T-helper 2 cell treated with Interferon-gamma antibody and Interleukin-4, amounts not matched to agents 100 ng/mL and 5 ng/mL, for 36 hours (primary cell): ENCODE results near the gene S100A4. TPM values are rescaled to one million over a fixed set of nuclear protein-coding genes. Genes with fewer than 3 reads are reported as not detected.
"Not testable (repeated sequence)": the region's sequence is repeated elsewhere in the genome, so short reads cannot be mapped to it uniquely, and the experiment has no call there.

Experiments used
- intact Hi-C: fragments of 100-400 bp; cut with micrococcal nuclease; formaldehyde crosslinking; loops from one replicate; pipeline ENCODE4 v1.15.1; 2023
- total RNA-seq: library from RNA; stranded (reverse); gene quantifications from 2 replicates; pipeline ENCODE4 v1.2.3, GENCODE V29; 2022

S100A4 gene
- total RNA-seq, 1 donor from 2014 or later: 885 TPM

DNA sequence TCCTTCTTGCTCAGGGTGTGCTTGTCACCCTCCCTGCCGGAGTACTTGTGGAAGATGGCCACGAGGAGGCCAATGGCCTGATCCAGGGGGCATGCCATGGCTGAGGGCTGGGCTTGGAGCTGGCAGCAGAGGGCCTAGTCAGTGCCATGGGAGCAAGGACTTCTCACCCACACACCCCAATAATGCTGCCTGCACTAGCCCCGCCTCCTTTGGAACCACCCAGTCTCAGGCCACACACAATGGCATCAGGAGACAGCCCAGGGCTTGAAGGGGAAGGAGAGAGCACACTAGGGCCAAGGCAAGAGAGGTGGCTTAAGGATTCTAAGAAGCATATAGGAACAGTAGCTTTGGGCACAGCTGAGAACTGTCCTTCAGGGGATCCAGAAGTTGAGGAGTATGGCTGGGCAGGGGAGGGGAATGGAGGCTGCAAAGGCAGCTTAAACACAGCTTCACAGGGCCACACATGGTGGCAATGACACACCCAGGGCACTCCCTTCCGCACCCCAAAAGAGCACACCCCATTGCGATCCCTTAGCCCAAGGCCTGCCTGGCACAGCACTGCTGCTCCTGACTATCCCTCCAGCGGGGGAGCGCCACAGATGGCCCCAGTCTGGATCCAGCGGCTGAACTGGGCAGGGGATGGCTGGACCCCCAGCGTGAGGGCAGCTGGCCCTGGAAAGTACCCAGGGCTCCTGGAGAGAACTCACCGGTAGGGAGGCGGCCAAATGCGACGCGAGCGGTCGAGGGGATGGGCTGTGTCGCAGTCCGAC, 10.2 kb downstream of the S100A4 start, which contains the start of gene S100A6:
Gene S100A6 (minus strand): TSS at position 750 of the 770 bp plus-strand sequence. CDS start 652 bp downstream, at position 98.
- intact Hi-C loops: loop anchor here (1.0 to 10.0 kb wide), 4 partner anchors 10 to 429 kb away; partner anchors contain the start of genes CREB3L4, INTS3, S100A4 and SLC39A1

GRCh38 chr1:153534925-153535241, 10.7 kb downstream of the S100A4 start:
- intact Hi-C loops: loop anchor here (1.0 to 10.0 kb wide), 3 partner anchors 98 to 430 kb away; partner anchors contain the start of genes CREB3L4, INTS3 and SLC39A1

DNA sequence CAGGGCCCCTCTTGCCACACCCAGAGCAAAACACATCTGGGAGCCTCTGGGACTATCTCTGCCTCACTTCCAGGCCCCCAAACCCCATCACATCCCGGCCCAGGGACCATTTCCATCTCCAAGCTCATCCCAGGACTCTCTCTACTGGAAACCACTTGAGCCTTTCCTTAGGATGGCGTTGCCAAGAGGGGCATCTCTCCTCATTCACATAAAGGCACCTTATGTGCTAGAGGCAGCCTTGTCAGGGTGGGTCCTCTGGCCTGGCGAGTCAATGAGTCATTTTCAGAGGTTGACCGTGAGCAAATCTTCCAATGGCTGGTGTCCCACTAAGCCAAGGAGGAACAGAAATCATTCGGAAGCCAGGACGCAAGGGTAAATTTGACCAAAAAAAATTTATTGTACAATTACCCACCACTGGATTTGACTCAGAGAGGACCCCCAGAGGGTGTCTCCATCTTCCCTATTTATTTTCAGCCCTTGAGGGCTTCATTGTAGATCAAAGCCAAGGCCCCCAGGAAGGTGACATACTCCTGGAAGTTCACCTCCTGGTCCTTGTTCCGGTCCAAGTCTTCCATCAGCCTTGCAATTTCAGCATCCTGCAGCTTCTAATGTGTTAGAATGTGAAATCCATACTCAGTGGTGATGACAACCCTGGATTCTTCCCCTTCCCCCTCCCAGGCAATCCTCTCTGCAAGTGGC, 11.2 kb downstream of the S100A4 start:
- intact Hi-C loops: loop anchor here (10.0 kb wide), 2 partner anchors 190 to 430 kb away; partner anchors contain the start of genes CREB3L4, INTS3 and SLC39A1

GRCh38 chr1:153533689-153534201, 11.9 kb downstream of the S100A4 start:
- intact Hi-C loops: loop anchor here (1.0 to 10.0 kb wide), 4 partner anchors 35 to 431 kb away; partner anchors contain the start of genes CREB3L4, INTS3 and SLC39A1

DNA sequence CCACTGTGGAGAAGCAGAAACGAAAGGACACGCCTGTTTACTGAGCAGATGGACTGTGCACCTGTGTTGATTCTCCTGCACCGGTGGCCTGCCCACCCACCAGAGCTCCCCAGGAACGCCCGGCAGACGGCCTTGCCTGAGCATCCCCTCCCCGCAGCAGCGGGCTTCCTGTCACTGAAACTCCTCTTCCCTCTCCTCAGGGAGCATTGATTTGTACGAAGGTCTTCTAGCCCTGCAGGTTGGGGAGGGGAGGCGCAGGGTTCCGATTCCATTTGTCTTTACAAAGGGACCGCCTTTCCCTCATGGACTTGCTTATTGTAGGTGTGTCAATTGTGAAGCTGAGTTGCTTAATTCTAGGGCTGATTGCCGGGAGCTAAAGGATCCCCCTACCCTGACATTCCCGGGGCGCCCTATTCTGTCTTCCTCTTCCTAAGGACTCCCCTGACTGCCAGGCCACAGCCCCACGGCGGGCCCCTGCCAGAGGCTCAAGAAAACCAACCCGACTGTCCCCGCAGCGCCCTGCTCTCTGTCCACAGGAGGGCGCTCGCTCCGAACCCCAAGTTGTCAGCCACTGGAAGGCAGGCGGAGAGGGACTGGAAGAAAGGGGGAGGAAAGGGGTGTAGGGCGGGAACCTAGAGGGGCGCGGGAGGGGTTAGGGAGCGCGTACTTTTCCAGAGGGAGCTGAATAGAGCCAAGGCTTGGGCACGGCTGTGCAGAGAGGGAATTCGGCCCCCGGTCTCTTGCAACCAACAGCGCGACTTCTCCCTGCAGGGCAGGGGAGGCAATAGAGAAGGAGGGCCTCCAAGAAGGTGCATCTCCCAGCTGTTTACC, 12.6 kb downstream of the S100A4 start:
- intact Hi-C loops: loop anchor here (1.0 to 10.0 kb wide), 4 partner anchors 35 to 432 kb away; partner anchors contain the start of genes CREB3L4, INTS3 and SLC39A1

GRCh38 chr1:153532181-153532580, 13.4 kb downstream of the S100A4 start:
- intact Hi-C loops: loop anchor here (10.0 kb wide), 2 partner anchors 193 to 433 kb away; partner anchors contain the start of genes CREB3L4, INTS3 and SLC39A1

GRCh38 chr1:153531638-153532037, 14.0 kb downstream of the S100A4 start:
- intact Hi-C loops: loop anchor here (10.0 kb wide), 2 partner anchors 193 to 433 kb away; partner anchors contain the start of genes CREB3L4, INTS3 and SLC39A1

GRCh38 chr1:153527683-153528040, 17.9 kb downstream of the S100A4 start:
- intact Hi-C loops: no loop called here

GRCh38 chr1:153527023-153527682, 18.5 kb downstream of the S100A4 start:
- intact Hi-C loops: no loop called here

- intact Hi-C loops: no loop called here
These were observed 19.5 kb downstream of the S100A4 start for GRCh38 chr1:153526132-153526543.

- intact Hi-C loops: no loop called here
These were observed 20.4 kb downstream of the S100A4 start for GRCh38 chr1:153525088-153525728.

DNA sequence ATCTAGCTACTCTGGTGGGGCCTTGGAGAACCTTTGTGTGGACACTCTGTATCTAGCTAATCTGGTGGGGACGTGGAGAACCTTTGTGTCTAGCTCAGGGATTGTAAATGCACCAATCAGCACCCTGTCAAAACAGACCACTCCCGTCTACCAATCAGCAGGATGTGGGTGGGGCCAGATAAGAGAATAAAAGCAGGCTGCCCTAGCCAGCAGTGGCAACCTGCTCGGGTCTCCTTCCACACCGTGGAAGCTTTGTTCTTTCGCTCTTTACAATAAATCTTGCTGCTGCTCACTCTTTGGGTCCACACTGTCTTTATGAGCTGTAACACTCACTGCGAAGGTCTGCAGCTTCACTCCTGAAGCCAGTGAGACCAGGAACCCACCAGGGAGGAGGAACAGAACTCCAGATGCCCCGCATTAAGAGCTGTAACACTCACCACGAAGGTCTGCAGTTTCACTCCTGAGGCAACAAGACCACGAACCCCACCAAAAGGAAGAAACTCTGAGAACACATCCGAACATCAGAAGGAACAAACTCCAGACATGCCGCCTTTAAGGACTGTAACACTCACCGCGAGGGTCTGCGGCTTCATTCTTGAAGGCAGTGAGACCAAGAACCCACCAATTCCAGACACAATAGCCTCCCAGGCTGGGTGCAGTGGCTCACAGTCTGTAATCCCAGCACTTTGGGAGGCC, 23.1 kb downstream of the S100A4 start:
- intact Hi-C loops: not testable (repeated sequence)

DNA sequence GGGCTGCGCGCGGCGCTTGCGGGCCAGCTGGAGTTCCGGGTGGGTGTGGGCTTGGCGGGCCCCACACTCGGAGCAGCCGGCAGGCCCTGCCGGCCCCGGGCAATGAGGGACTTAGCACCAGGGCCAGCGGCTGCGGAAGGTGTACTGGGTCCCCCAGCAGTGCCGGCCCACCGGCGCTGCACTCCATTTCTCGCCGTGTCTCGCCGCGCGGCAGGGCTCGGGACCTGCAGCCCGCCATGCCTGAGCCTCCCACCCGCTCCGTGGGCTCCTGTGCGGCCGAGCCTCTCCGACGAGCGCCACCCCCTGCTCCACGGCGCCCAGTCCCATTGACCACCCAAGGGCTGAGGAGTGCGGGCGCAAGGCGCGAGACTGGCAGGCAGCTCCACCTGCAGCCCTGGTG, 23.8 kb downstream of the S100A4 start:
- intact Hi-C loops: not testable (repeated sequence)

GRCh38 chr1:153520818-153521476, 24.7 kb downstream of the S100A4 start:
- intact Hi-C loops: no loop called here

DNA sequence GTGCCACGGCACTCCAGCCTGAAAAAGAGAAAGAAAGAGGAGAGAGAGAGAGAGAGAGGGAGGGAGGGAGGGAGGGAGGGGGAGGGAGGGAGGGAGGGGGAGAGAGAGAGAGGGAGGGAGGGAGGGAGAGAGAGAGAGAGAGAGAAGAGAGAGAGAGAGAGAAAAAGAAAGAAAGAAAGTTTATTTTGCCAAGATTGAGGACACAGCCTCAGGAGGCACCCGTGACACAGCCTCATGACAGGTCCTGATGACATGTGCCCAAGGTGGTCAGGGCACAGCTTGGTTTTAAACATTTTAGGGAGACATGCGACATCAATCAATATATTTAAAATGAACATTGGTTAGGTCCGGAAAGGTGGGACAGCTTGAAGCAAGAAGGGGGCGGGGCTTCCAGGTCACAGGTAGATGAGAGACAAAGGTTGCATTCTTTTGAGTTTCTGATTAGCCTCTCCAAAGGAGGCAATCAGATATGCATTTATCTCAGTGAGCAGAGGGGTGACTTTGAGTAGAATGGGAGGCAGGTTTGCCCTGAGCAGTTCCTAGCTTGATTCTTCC, 25.4 kb downstream of the S100A4 start:
- intact Hi-C loops: not testable (repeated sequence)

DNA sequence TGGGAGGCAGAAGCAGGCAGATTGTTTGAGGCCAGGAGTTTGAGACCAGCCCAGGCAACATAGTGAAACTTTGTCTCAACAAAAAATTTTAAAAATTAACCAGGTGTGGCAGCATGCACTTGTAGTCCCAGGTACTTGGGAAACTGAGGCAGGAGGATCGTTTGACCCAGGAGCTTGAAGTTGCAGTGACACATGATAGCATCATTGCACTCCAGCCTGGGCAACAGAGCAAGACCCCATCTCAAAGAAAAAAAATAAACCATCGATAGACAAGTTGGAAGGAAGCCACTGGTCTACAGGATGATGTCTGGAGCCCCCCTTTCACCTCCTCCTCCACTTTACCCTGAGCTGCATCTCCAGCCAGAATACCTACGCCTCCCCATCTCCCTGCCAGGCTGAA, 26.4 kb downstream of the S100A4 start:
- intact Hi-C loops: no loop called here

DNA sequence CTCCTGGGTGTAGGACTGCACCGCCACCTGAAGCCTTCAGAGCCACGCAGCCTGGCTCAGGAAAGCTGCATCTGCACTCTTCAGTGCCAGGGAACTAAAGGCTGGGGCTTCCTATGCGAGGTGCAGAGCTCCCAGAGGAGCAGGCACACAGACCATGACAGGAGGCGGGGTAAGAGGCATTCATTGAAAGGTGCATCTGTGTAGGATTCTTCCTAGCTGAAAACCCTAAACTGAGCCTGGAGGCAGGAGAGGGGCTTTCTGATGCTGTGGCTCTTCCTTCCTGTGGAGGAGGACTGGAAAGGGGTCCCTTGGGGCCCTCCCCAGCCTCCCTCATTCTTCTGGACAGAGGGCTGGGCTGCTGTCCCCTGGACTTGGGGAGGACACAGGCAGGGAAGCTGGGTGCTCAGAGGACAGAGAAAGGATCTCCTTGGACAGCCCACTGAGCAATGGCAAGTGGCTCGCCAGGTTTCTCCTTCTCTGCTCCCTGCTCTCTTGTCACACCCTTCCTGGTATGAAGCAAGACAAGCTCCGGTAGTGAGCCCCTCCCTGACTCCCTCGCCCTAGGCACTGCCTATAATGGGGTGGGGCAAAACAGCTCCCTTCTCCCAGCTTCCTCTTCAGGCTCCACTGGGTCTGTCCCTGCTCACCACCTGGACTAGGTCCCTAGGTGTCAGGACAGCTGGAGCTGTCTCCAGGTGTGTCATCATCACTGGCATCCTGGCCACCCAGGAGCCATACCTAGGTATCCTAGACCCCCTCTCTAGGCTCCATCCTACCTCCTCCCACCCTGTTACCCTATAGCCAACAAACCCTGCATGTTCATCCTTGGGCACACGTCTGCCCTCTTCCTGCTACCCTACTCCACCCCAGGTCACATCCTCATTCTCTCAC, 29.9 kb downstream of the S100A4 start:
- intact Hi-C loops: no loop called here
